Activated naive CD8-positive, alpha-beta T cell treated with anti-CD3 and anti-CD28 coated beads for 36 hours (primary cell): Measurements from ENCODE around the gene STT3A. TPM values are rescaled to one million over a fixed set of nuclear protein-coding genes. Genes with fewer than 3 reads are reported as not detected.

Experiments used
- DNase-seq: peaks from one replicate; pipeline ENCODE4 v3.0.0; 2021
- H3K27ac Mint-ChIP-seq: one replicate; pipeline ENCODE4 v1.8.0; 2022; ENCODE audit warnings: mild to moderate bottlenecking, moderate library complexity, mixed read lengths
- H3K27me3 Mint-ChIP-seq: one replicate; pipeline ENCODE4 v1.8.0; 2022; ENCODE audit warnings: mild to moderate bottlenecking, mixed read lengths
- H3K36me3 Mint-ChIP-seq: one replicate; pipeline ENCODE4 v1.8.0; 2021; ENCODE audit warnings: mild to moderate bottlenecking, mixed read lengths
- H3K4me1 Mint-ChIP-seq: one replicate; pipeline ENCODE4 v1.8.0; 2021; ENCODE audit warnings: mixed read lengths
- H3K4me3 Mint-ChIP-seq: one replicate; pipeline ENCODE4 v1.8.0; 2022; ENCODE audit warnings: mild to moderate bottlenecking, moderate library complexity, mixed read lengths
- H3K9me3 Mint-ChIP-seq: one replicate; pipeline ENCODE4 v1.8.0; 2022; ENCODE audit warnings: mixed read lengths
- total RNA-seq, 2 experiments: library from RNA; stranded (reverse); gene quantifications; one replicate each; pipeline ENCODE4 v1.2.3, GENCODE V29; 2021

The STT3A gene
- total RNA-seq, result 100 to 1,000 TPM; 107 to 111 TPM

DNA sequence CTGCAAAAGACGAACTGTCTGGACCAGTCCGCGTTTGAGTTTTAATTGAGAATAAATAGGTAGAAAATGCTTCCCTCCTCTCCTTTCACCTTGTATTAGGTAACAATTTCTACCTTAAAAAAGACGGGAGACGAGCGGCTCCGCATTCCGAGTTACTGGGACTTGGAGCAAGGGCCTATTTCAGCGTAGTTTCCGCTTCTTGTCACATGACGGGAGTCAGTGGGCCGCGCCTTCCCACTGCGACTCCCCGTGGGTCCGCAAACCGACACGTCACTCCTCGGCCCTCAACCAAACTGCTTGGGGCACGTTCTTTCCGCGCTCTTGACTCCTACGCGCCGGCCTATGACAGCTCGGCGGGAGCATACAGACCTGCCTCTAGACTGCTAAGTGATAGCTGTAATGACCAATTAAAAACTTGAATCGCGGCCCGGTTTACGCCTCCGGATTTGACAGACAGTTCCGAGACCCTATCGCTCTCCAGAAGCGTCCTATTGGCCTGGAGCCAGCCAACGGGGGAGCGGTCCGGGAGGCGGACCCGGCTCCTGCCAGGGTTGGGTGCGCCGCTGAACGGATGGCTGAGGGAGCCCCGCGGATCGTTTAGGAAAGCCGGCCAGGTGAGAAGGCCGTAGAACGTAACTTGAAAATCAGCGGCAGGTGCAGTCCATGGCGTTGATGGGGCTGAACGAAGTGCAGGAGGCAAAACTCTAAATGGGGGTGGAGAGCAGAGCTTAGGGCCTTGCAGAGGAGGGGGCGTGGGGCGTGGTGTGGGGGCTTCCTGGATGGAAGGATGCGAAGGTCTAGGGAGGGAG lies at the start of gene STT3A:
TSS of gene STT3A (plus strand) at position 548 of the 809 bp plus-strand sequence. CDS start 3,064 bp downstream, outside the sequence.
- Mint-ChIP-seq H3K4me1 (peaks cover 28% of the 10 kb centered on the region), H3K27me3 (no peaks in the 10 kb centered on the region), H3K4me3 (peak within 1 kb of the TSS; percentile 100), H3K9me3 (no peaks in the 10 kb centered on the region), H3K27ac (peak within 1 kb of the TSS; percentile 97), H3K36me3 (peaks cover 25% of the 10 kb centered on the region)
- DNase-seq, result peak; percentile 96

DNA sequence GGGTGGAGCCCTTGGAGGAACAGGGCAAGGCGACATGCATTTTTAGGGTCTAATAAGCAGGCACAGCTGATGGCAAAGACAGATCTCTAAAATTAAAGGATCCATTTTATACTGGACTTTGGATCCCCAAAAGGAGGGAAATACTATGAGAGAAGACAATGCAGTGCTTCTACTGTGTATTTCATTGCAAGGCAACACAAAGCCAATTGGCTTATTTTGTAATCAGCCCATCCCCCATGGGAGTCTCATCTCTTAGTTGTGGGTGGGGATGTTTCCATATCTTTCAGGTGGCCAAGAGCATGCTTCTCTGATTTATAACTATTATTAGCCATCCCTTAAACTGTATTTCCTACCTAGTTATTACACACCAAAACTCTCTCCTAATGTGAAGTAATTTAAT lies 41.9 kb upstream of the STT3A start:
- H3K36me3 Mint-ChIP-seq, result peaks cover 7% of the 10 kb centered on the region
- no peak for DNase-seq

DNA sequence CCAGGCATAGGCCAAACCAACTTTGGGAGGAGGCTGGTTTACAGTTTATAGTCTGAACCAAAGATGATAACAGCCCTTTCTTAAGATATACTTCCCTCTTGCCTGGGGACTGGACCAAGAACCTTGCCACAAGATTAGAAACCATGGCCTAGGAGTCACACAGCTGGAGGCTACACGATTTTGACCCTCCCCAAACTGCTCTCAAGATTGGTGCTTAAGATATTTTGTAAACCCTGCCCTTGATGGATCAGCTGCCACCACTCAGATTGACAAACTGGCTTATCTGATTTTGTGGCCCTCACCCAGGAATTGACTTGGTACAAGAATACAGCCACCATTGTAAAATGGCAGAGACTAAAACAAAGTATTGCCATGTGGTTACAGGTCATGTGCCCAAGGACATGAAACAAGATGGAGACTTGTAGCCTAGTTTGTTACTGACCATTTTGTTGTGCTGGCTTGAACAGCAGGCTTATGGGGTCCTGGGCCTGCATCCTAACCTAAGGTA lies 40.8 kb upstream of the STT3A start:
- H3K4me1 Mint-ChIP-seq, result no peaks in the 10 kb centered on the region
- H3K36me3 Mint-ChIP-seq, result peaks cover 7% of the 10 kb centered on the region
- no peak overlapping the region for H3K27ac Mint-ChIP-seq
- DNase-seq, result no peak
- H3K27me3 Mint-ChIP-seq, result no peaks in the 10 kb centered on the region
- no peak overlapping the region for H3K4me3 Mint-ChIP-seq
- H3K9me3 Mint-ChIP-seq, result peaks cover 37% of the 10 kb centered on the region

More for the DNA sequence above, 41.9 kb upstream of the STT3A start:
- no peak overlapping the region for H3K27ac Mint-ChIP-seq
- H3K4me1 Mint-ChIP-seq, result no peaks in the 10 kb centered on the region
- no peaks in the 10 kb centered on the region for H3K27me3 Mint-ChIP-seq
- no peak overlapping the region for H3K4me3 Mint-ChIP-seq
- peaks cover 33% of the 10 kb centered on the region for H3K9me3 Mint-ChIP-seq

DNA sequence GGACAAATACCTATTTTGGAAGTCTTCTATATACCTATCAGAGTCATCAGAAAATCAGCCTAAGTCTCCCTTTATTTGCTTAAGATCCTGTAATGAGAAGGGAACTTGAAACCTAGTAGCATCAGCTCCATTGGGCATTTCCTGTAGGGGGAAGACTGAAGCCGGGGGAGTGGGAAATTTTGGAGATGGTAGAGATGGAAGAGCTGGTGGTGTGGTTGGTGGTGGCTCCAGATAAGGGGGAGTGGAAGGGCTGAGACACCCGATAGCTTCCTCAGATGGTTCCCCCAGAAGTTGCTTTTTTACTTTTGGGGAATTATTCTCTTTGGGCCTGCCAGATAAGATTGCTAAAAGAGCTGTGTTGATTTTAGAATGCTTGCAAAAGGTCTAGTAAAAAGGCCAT lies 39.7 kb upstream of the STT3A start:
- H3K9me3 Mint-ChIP-seq, result peaks cover 37% of the 10 kb centered on the region
- H3K36me3 Mint-ChIP-seq, result peaks cover 7% of the 10 kb centered on the region
- no peaks in the 10 kb centered on the region for H3K4me1 Mint-ChIP-seq
- no peaks in the 10 kb centered on the region for H3K27me3 Mint-ChIP-seq
- no peak overlapping the region for H3K4me3 Mint-ChIP-seq
- DNase-seq, result no peak
- H3K27ac Mint-ChIP-seq, result no peak overlapping the region

DNA sequence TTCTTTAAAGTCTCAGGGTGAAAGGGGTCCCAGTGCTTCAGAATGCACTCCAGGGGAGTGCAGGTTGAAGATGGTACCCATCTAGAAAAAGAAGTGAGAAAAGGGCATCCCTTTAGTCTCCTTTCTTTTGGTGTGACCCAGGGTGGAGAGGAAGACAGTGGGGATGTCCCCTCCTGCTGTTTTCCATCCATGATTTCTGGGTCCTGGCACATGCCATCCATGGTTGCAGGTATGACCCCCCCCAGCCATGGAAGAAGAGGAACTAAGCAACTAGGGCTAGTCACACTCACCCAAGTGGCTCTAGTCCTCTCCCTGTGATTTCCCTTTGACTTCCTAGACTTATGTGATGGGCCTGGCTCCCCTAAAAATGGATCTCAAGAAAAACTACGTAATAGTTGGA lies 39.3 kb upstream of the STT3A start:
- Mint-ChIP-seq H3K36me3 (peaks cover 7% of the 10 kb centered on the region), H3K27me3 (no peaks in the 10 kb centered on the region), H3K9me3 (peaks cover 37% of the 10 kb centered on the region), H3K4me3 (no peak overlapping the region), H3K4me1 (no peaks in the 10 kb centered on the region), H3K27ac (no peak overlapping the region)
- DNase-seq, result no peak

DNA sequence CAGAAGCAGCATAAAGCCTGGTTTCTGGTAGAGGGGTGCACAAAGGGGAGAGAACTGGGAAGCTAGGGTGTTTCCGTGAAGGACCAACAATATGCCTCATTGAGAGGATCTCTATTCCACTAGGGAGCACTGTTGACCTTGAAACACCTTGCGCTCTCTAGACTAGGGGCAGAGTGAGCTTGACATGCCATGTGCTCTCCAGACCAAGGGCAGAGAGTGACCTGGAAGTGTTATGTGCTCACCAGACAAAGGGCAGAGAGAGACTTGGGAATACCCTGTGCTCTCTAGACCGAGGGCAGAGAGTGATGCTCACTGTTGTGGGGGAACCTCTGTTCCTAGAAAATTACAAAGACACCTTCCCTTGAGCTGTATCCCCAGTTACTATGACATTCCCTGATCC lies 38.6 kb upstream of the STT3A start:
- Mint-ChIP-seq H3K4me3 (no peak overlapping the region), H3K9me3 (peaks cover 37% of the 10 kb centered on the region), H3K36me3 (peaks cover 7% of the 10 kb centered on the region), H3K27me3 (no peaks in the 10 kb centered on the region), H3K4me1 (no peaks in the 10 kb centered on the region), H3K27ac (no peak overlapping the region)
- DNase-seq, result no peak

DNA sequence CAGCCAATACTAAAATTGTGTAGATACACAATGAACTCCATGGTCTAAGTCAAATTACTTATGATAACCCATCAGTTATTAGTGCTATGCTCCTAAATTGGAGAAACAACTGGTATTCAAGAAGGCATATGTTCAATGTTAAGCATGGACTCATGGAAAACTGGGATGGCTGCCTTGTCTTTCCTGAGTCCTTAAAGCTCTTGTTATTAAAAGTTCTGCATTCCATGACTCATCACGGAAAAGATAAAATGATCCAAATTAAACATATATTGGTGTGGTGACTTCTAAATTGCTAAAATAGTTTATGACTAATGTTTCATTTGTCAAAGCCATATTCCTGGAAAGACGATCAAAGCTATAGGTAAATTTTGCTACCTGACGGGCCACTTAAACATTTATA lies 32.8 kb upstream of the STT3A start:
- Mint-ChIP-seq H3K27ac (no peak overlapping the region), H3K36me3 (no peaks in the 10 kb centered on the region), H3K9me3 (peaks cover 11% of the 10 kb centered on the region), H3K4me1 (no peaks in the 10 kb centered on the region), H3K27me3 (no peaks in the 10 kb centered on the region), H3K4me3 (no peak overlapping the region)
- DNase-seq, result no peak

DNA sequence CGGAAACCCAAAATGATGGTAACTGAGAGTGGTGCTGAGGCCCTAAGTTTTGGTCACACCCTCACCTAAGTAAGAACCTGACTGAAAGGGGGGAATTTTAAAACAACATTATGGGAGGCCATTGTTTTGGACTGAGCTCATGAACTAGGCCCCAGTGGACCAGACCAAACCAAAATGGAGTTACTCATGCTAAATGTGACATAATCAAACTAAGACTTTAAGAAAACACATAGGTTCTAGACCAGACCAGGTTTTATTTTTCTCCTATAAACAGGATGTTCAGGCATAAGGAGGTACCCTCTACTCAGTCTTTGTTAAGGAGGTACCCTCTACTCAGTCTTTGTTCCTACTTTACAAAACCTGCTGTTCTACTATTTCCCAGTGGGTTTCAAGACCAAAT lies 30.7 kb upstream of the STT3A start:
- Mint-ChIP-seq H3K27me3 (no peaks in the 10 kb centered on the region), H3K4me1 (peaks cover under 1% of the 10 kb centered on the region), H3K4me3 (no peak overlapping the region), H3K36me3 (no peaks in the 10 kb centered on the region), H3K9me3 (no peaks in the 10 kb centered on the region), H3K27ac (no peak overlapping the region)
- DNase-seq, result no peak

DNA sequence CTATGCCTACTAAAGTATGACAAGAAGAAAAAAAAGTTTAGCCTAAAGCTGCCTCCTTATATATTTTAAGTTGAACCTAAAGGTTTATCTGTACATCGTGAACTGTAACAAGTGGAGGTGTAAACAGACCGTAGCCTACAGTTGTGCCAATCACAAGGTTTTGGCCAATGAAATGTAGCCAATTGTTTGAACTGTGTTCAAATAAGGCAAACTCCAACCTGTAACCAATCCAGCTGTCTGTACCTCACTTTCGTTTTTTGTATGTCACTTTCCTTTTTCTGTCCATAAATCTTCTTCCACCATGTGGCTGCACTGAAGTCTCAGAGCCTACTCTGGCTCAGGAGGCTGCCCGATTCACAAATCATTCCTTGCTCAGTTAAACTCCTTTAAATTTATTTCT lies 30.2 kb upstream of the STT3A start:
- no peak for DNase-seq
- H3K36me3 Mint-ChIP-seq, result no peaks in the 10 kb centered on the region
- H3K27me3 Mint-ChIP-seq, result no peaks in the 10 kb centered on the region
- no peaks in the 10 kb centered on the region for H3K9me3 Mint-ChIP-seq
- no peak overlapping the region for H3K27ac Mint-ChIP-seq
- H3K4me3 Mint-ChIP-seq, result no peak overlapping the region
- peaks cover 4% of the 10 kb centered on the region for H3K4me1 Mint-ChIP-seq

DNA sequence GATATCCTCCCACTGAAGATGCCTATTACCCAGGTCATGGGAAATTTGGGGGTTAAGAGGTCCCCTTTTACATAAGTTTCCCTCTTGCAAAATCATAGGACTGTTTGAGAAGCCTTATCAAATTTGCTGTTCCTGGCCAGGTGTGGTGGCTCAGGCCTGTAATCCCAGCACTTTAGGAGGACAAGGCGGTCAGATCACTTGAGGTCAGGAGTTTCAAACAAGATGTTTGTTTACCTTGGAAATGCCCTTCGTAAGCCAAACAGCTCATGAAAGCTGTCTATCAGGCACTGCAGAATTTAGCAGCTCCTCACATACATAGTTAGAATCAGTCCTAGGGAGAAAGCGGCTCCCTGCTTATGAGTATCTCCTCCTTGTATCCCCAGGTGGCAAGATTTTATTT lies 28.3 kb upstream of the STT3A start:
- Mint-ChIP-seq H3K4me3 (no peak overlapping the region), H3K9me3 (no peaks in the 10 kb centered on the region), H3K36me3 (no peaks in the 10 kb centered on the region), H3K27me3 (no peaks in the 10 kb centered on the region), H3K27ac (no peak overlapping the region), H3K4me1 (peaks cover 4% of the 10 kb centered on the region)
- DNase-seq, result no peak

DNA sequence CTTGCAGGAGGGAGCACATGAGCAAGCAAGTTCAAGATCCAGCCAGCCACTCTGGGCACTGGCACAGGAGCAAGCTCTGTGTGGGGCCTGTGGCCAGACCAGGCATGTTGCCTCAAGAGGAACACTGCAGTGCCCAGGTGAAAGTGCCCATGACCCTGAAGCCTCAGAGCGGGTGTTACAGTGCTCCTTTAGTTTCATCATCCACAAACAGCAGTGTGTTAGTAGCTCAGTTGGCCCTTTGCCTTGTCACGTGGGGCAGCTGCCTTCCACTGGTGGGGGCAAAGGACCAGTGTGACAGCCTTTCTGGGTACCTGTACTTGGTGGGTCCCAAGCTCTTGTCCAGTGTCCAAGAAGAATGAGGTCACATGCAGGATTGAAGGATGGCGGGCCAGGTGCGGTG lies 26.4 kb upstream of the STT3A start:
- Mint-ChIP-seq H3K36me3 (peaks cover 2% of the 10 kb centered on the region), H3K4me3 (no peak overlapping the region), H3K4me1 (peaks cover 16% of the 10 kb centered on the region), H3K9me3 (no peaks in the 10 kb centered on the region), H3K27ac (no peak overlapping the region), H3K27me3 (no peaks in the 10 kb centered on the region)
- no peak for DNase-seq

DNA sequence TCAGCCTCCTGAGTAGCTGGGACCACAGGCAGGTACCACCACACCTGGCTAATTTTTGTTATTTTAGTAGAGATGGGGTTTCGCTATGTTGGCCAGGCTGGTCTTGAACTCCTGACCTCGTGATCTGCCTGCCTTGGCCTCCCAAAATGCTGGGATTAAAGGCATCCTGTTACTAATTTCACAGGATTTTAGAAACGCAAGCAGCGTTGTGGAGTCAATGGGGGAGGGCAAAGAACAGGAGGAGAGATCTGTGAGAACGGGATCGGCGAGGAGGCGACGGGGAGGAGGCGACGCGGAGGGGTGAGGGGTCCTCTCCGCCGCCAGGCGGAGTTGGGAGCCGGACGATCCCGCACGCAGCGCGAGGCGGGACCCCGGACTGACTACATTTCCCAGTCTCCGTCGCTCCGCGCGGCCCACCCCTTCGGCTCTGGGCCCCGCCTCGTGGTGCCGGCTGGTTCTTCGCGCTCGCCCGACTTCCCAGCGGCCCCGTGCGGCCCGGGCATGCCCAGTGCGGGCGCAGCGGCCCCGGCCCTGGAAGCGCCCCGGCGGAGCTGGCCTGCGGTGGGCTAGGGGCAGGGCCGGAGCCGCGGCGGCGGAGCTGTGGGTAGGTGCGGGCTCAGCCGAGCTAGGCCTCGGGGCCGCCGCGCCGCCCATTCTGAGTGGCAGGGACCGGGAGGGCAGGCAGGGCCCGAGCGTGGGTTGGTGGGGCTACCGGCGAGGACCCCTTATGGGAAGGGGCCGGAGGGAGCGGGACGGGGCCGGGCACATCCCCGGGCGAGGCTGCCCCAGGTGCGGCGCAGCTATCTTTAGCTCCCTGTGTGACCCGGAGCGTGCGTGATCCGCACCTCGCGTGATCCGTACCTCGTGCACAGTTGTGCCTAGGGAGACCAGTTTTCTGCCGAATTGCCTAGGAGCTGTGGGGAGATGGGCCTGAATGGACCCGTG lies 23.4 kb upstream of the STT3A start, which contains the start of gene EI24:
TSS of gene EI24 (plus strand) at position 508 of the 945 bp plus-strand sequence. CDS start 3,051 bp downstream, outside the sequence.
- Mint-ChIP-seq H3K27ac (peak within 1 kb of the TSS; percentile 91), H3K4me3 (peak within 1 kb of the TSS; percentile 90), H3K4me1 (peaks cover 24% of the 10 kb centered on the region), H3K36me3 (peaks cover 17% of the 10 kb centered on the region), H3K9me3 (no peaks in the 10 kb centered on the region), H3K27me3 (no peaks in the 10 kb centered on the region)
- peak; percentile 94 for DNase-seq

DNA sequence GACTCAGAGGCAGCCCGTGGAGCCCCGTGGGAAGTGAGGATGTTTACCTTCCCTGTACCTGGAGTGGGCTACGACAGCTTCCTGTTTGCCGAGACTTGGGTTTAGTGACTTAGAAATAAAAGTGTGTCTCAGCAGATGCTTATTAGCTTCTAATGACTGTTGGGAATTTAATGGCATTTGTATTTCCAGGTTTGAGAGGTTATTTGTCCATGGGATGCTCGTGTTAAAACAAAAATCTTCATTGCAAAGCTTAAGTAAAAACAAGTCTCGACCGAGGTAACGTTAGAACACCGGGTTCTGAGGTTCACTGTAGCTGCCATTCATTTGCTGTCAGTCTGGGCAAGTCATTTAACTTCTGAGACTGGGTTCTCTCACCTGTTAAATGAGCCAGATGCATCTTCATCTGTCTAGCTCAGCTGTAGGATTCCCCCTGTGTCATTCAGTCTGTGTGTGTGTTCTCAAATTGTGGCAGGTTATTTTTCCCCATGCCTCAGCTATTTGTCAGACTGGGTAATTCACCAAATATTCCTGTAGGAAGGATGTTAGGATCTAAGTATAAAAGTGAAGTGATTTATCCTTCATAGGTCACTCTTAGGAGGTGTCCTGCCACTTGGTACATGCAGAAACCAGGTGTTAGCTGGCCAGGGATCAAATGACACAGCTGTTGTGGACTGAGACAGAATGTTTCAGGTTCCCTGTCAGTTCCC lies 22.6 kb upstream of the STT3A start:
- no peaks in the 10 kb centered on the region for H3K27me3 Mint-ChIP-seq
- H3K27ac Mint-ChIP-seq, result peak overlapping the region; percentile 90
- H3K9me3 Mint-ChIP-seq, result no peaks in the 10 kb centered on the region
- H3K4me3 Mint-ChIP-seq, result peak overlapping the region; percentile 90
- H3K4me1 Mint-ChIP-seq, result peaks cover 24% of the 10 kb centered on the region
- DNase-seq, result no peak
- peaks cover 20% of the 10 kb centered on the region for H3K36me3 Mint-ChIP-seq

DNA sequence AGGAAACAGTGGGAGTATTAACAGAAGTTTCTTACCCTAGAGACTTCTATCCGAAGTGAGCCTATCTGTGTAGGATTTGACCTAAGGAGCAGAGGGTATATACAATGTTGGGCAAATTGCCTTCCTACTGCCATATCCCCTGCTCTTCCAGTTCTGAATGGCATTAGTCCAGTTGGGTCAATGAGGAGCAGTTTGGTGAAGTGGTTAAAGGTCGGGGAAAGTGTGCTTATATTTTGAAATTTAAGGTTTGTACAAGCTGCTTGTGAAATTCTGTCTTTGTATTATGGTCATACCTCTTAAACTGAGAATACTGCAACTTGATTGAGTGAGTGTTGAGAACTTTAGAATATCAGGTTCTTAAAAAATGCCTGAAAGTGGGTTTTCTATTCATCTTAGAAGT lies 21.7 kb upstream of the STT3A start:
- Mint-ChIP-seq H3K4me3 (peak overlapping the region; percentile 90), H3K4me1 (peaks cover 24% of the 10 kb centered on the region), H3K27me3 (no peaks in the 10 kb centered on the region), H3K27ac (no peak overlapping the region), H3K9me3 (no peaks in the 10 kb centered on the region), H3K36me3 (peaks cover 23% of the 10 kb centered on the region)
- DNase-seq, result no peak
